ENCODE data around the gene ZNF831.

ZNF831 gene

GRCh38 chr20:59223750-59224149 lies 60.1 kb downstream of the ZNF831 start:
- no peak for DNase-seq (ENCODE audit: low read depth)
- H3K4me3 ChIP-seq (ENCODE audit: low read depth, low read length) = no peak overlapping the region

- no peak for DNase-seq (ENCODE audit: low read depth)
- H3K4me3 ChIP-seq (ENCODE audit: low read depth, low read length) = no peak overlapping the region
These were observed 60.6 kb downstream of the ZNF831 start for GRCh38 chr20:59224236-59224635.

DNA sequence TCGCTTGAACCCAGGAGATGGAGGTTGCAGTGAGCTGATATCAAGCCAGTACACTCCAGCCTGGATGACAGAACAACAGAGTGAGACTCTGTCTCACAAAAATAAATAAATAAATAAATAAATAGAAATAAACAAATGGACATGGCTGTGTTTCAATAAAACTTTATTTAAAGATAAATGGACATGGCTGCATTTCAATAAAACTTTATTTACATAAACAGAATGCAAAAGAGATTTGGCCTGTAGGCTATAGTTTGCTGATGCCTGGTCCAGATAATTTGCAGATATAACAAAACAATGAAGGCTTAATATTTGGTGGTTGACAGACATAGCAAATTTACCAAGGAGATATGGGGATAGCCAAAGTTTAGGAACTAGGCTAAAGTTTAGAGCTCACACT lies 66.8 kb downstream of the ZNF831 start:
- DNase-seq (ENCODE audit: low read depth) = no peak
- H3K4me3 ChIP-seq (ENCODE audit: low read depth, low read length) = no peak overlapping the region

DNA sequence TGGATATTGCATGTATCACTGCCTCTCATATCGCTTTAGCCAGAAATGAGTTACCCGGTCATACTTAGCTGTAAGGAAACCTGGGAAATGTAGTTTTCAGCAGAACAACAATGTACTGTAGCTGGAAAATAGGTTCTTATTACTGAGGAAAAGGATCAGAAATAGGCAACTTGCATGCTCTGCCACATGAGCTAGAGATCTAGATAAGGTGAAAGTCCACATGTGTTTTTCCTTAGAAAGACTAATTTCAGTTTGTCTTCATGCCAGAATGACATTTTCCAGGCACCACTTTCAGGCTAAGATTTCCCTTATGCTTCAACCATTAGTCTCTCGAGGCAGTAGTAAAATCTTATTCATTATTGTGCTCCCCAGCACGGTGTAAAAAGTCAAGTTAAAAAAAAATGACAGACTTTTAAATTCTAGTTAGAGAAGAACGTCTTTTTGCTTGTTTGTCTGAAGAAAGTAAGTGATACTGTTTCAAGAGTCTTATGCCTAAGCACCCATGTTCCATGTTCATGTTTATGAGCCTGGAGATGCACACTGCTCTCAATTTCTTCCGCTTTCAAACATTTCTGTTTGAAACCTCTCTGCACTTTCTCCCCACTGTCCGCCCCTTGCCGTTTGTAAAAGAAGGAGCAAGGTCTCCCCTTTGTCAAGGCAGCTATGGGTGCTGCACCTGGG lies 67.6 kb downstream of the ZNF831 start:
- no peak overlapping the region for H3K4me3 ChIP-seq (ENCODE audit: low read depth, low read length)
- DNase-seq (ENCODE audit: low read depth) = no peak

DNA sequence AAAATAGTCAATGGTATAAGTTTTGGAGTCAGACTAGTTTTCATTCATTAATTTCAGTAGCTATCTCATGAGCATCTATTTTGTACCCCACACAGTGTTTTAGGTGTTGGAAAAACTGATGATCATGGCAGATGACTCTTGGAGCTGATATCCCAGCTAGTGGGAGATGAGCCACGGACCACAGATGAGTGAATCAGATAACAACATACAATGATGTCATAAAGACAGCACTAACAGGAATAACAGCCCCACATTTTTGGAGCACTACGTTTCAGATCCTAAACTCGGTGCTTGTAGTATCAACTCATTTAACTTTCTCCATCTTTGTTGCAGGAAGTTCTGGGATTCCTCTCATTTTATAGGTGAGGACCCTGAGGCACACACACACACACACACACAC lies 69.0 kb downstream of the ZNF831 start:
- no peak for DNase-seq (ENCODE audit: low read depth)
- H3K4me3 ChIP-seq (ENCODE audit: low read depth, low read length) = no peak overlapping the region

DNA sequence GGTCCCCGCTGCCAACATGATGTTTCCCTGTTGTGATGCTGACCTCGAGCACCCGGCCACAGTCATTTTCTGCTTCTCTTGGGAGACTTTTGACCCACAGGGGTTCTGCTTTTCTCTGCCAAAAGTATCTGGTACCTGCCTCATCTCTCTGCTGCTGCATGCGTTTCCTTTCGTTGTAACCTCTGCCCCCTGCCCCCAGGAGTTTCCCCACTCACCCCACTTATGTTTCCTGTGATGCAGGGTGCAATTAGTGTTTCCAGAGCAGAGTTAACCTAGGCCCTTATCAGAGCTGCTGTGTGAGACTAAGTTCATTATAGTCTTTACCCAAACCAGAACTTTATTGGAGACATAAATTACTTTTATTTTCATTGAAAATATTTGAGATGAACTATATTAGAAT lies 71.6 kb downstream of the ZNF831 start:
- DNase-seq (ENCODE audit: low read depth) = no peak
- H3K4me3 ChIP-seq (ENCODE audit: low read depth, low read length) = no peak overlapping the region

DNA sequence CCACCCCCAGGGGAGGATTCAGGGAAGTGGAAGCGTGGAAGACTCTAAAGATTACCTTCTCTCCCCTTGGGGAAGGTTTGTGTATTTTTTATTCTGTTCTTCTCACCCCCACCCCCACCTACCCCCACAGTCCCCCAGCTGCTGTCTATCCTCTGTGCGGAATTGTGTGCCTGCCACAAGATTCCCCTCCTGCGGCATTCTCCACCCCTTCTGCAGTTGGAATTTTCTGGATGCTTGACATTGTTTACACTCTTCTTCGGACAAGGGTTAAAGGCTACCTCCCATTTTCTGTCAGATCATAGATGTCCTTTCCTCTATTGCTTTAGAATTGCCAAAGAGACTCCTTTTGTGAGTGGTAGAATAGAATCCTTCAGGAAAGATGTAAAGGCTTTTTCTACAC lies 76.4 kb downstream of the ZNF831 start:
- no peak overlapping the region for H3K4me3 ChIP-seq (ENCODE audit: low read depth, low read length)
- DNase-seq (ENCODE audit: low read depth) = no peak

- DNase-seq (ENCODE audit: low read depth) = no peak
- H3K4me3 ChIP-seq (ENCODE audit: low read depth, low read length) = no peak overlapping the region
These were observed 79.3 kb downstream of the ZNF831 start for GRCh38 chr20:59242714-59243626.

DNA sequence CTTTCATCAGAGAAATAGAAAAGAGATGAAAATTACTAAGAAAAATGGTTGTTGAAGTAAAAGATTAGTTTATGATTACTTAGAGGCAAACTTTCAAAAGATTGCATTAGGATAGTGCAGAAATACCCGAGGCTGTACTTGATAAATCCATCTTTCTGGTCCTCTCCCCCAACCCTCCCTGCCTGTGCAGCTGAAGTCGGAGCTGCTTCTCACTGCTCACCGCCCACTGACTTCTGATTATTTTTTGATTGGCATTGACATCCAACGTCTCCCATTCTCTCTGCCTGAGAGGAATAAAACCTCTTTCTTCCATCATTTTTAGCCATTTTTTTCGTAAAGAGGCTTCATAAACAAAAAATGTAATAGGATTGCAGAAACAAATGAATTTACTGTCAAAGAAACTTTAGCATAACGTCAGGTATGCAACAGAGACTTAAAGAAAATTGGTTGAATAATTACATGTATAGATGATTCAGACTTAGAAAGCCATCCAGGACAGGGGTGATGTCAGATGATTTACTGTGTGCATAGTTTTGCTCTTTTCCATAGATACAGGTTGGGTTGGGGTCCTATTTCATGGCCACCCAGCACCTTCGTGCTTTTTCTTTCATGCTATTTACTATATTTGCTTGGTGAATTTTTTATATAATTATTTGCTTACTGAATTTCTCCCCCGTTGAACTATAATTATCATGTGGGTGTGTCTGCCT lies 83.2 kb downstream of the ZNF831 start:
- DNase-seq (ENCODE audit: low read depth) = no peak
- H3K4me3 ChIP-seq (ENCODE audit: low read depth, low read length) = no peak overlapping the region

DNA sequence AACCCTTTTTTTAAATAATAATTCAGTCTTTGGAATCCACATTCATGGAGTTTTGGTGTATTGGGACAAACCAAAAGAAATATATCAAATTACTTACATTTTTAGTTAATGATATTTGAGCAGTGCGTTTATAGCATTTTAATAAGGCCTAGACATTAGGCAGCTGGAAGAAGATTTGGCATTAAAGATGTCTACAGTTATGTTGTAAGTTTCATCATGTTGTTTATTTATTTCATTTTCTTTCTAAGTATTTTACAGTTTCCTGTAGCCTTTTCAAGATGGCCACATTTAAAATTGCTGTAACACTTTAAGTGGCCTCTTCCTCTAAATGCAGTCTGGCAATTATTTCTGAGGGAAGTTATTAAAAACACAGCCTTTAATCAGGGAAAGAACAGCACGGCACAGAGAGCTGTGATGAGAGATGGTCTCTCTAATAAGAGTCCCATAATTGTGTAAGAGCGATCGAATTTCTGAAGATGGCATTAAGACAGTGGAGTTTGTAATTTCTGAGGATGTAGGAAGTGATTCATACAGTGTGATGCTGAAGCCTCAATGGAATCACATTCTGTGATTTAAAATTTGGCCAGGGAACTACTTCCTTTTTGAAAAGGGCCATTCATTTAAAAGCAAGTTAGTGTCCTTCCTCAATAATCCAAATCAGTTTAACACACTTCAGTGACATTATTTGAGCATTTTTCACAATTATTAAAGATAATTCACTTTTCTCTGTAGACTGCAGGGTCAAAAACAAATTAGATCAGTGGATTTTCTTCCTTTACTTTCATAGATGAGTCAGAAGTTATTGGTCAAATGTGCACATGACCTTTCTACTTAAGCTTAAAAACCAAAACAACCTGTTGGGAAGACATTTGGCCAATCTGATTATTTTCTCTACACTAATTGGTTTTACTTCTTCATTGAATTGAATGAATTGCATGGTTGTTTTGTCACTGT lies 84.4 kb downstream of the ZNF831 start:
- DNase-seq (ENCODE audit: low read depth) = no peak
- H3K4me3 ChIP-seq (ENCODE audit: low read depth, low read length) = no peak overlapping the region

DNA sequence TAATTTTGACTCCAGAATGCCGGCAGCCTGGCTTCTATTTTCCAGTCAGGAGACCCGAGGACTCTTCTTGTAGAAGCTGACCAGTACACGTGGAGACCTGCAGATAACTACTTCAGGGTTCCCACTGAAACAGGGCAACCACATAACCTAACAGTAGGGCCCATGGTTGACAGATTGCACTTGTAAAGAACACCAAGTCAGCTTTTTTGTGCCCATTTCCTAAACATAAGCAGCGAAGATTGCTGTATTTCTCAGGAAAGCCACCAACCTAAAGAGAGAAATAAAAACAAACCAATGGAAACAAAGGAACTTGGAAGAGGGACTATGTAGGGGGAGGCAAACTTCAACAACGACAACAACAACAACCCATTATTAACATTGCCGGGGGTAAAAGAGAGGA lies 86.7 kb downstream of the ZNF831 start:
- DNase-seq (ENCODE audit: low read depth) = no peak
- H3K4me3 ChIP-seq (ENCODE audit: low read depth, low read length) = no peak overlapping the region

GRCh38 chr20:59253325-59253724 lies 89.7 kb downstream of the ZNF831 start:
- no peak for DNase-seq (ENCODE audit: low read depth)
- H3K4me3 ChIP-seq (ENCODE audit: low read depth, low read length) = no peak overlapping the region

DNA sequence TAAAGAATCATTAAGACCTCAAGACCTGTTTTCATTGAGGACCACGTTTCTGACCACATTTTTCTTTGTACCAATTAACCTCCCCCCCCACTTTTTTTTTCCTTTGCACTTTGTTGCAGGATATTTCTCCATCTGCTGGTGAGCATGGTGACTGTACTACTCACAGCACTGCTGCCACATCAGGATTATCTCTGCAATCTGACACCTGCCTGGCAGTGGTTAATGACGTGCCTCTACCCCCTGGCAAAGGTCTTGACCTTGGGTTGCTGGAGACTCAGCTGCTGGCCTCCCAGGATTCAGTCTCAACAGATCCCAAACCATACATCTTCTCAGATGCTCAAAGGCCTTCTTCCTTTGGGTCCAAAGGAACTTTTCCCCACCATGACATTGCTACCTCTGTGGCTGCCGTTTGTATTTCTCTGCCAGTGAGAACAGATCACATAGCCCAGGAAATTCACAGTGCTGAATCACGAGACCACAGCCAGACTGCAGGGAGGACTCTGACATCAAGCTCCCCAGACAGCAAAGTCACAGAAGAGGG lies 90.2 kb downstream of the ZNF831 start:
- no peak overlapping the region for H3K4me3 ChIP-seq (ENCODE audit: low read depth, low read length)
- no peak for DNase-seq (ENCODE audit: low read depth)

- no peak for DNase-seq (ENCODE audit: low read depth)
- H3K4me3 ChIP-seq (ENCODE audit: low read depth, low read length) = no peak overlapping the region
These were observed 91.6 kb downstream of the ZNF831 start for GRCh38 chr20:59255256-59255655.

GRCh38 chr20:59258221-59258621 lies 94.6 kb downstream of the ZNF831 start:
- no peak for DNase-seq (ENCODE audit: low read depth)

GRCh38 chr20:59259946-59260345 lies 96.3 kb downstream of the ZNF831 start:
- no peak for DNase-seq (ENCODE audit: low read depth)
- H3K4me3 ChIP-seq (ENCODE audit: low read depth, low read length) = no peak overlapping the region

More at GRCh38 chr20:59258221-59258621, 94.6 kb downstream of the ZNF831 start:
- H3K4me3 ChIP-seq (ENCODE audit: low read depth, low read length) = no peak overlapping the region

- no peak for DNase-seq (ENCODE audit: low read depth)
- H3K4me3 ChIP-seq (ENCODE audit: low read depth, low read length) = no peak overlapping the region
These were observed 101.7 kb downstream of the ZNF831 start for GRCh38 chr20:59265298-59265697.

- no peak overlapping the region for H3K4me3 ChIP-seq (ENCODE audit: low read depth, low read length)
- no peak for DNase-seq (ENCODE audit: low read depth)
These were observed 105.2 kb downstream of the ZNF831 start for GRCh38 chr20:59268870-59269269.
